Motor neuron (in vitro differentiated cells): ENCODE results near the gene ATP8B3. TPM values are rescaled to one million over a fixed set of nuclear protein-coding genes. Genes with fewer than 3 reads are reported as not detected.

Experiments used
- ATAC-seq, 8 experiments: fragments of 200-7000 bp; cut with Tn5 transposase; replicated peaks in 6 of 8; 2 replicates each; pipeline ENCODE4 v1.8.0; 2021; ENCODE audit warnings: mild to moderate bottlenecking in 8 of 8, moderate library complexity in 8 of 8
- H3K27ac ChIP-seq, 2 donors: fragments of 250-450 bp; sonication (Bioruptor Pico); 2 replicates each; pipeline ENCODE4 v1.9.0; 2021; ENCODE audit warnings: antibody characterized with exemption in 2 of 2, mild to moderate bottlenecking in 2 of 2, moderate library complexity in 1 of 2
- H3K4me1 ChIP-seq, 2 donors: fragments of 250-450 bp; sonication (Bioruptor Pico); replicated peaks in 1 of 2; 2 replicates each; pipeline ENCODE4 v1.6.1; 2021; ENCODE audit warnings: antibody characterized with exemption in 2 of 2, mild to moderate bottlenecking in 2 of 2, moderate library complexity in 1 of 2
- H3K4me3 ChIP-seq, 5 donors: fragments of 250-450 bp; sonication (Bioruptor Pico); 2 replicates each; pipeline ENCODE4 v1.9.0; 2021; ENCODE audit warnings: antibody characterized with exemption in 5 of 5, mild to moderate bottlenecking in 5 of 5, moderate library complexity in 4 of 5
- WGBS, 10 experiments: fragments of 450-650 bp; shearing (Covaris generic); methylation state at CpG; one replicate each; pipeline ENCODE4 v1.0.0; 2022; 5-methylcytosine and 5-hydroxymethylcytosine counted together
- in situ Hi-C, 9 experiments: fragments of 400-800 bp; cut with MboI; loops; one replicate each; pipeline ENCODE4 v1.15.0; 2021; ENCODE audit warnings: low sequenced_read_pairs in 9 of 9, low pct_unique_long_range_greater_than_20kb in 2 of 9; ENCODE audit not compliant: unreplicated experiment in 9 of 9
- total RNA-seq, 8 experiments: library from RNA; unstranded; fragments of 300-600 nt; gene quantifications; 2 replicates each; pipeline versions ENCODE4 v1.2.3 to v1.2.4, GENCODE V29; 2022

The ATP8B3 gene
- total RNA-seq, 8 experiments from 2014 or later = 0.32 to 2.3 (median 0.78) TPM

- WGBS, 10 experiments = 0 to 20% (median 1%) methylated on average over 1 to 6 of the region's 13 CpGs; no CpG with 5 or more reads in 6 of the 10 experiments
- peak overlapping the region; percentile 91 for H3K27ac ChIP-seq
- ATAC-seq = peak in 7 of 8 experiments; percentile 0 to 14 (median 2)
- H3K4me1 ChIP-seq = peaks cover 65 to 81% of the 10 kb centered on the region in 2 donors
- peak overlapping the region in 3 of 5 donors; percentile 24 to 30 (median 25) for H3K4me3 ChIP-seq
- in situ Hi-C loops = no loop called here
Observed at GRCh38 chr19:1855828-1856255, 43.8 kb upstream of the ATP8B3 start.

GRCh38 chr19:1855040-1855827 lies 43.2 kb upstream of the ATP8B3 start:
- Histone ChIP-seq H3K4me3 (peak overlapping the region in 4 of 5 donors; percentile 4 to 30 (median 24)), H3K4me1 (peaks cover 60 to 75% of the 10 kb centered on the region in 2 donors), H3K27ac (peak overlapping the region; percentile 91)
- peak; percentile 55 to 78 (median 68) for ATAC-seq
- in situ Hi-C loops = no loop called here
- WGBS, 10 experiments = 0% methylated on average over 1 of the region's 33 CpGs; no CpG with 5 or more reads in 6 of the 10 experiments

GRCh38 chr19:1854542-1855039 lies 42.5 kb upstream of the ATP8B3 start:
- in situ Hi-C loops = no loop called here
- peak overlapping the region in 2 of 5 donors; percentile 22 to 30 for H3K4me3 ChIP-seq

GRCh38 chr19:1854039-1854541 lies 42.0 kb upstream of the ATP8B3 start:
- no peak for ATAC-seq
- no CpG with 5 or more reads among the region's 16 CpGs for WGBS, 10 experiments
- peak overlapping the region; percentile 75 to 86 for H3K27ac ChIP-seq
- in situ Hi-C loops = no loop called here
- H3K4me1 ChIP-seq = peaks cover 49 to 66% of the 10 kb centered on the region in 2 donors
- no peak overlapping the region for H3K4me3 ChIP-seq

More at GRCh38 chr19:1854542-1855039, 42.5 kb upstream of the ATP8B3 start:
- peak in 1 of 8 experiments; percentile 1 for ATAC-seq
- 0 to 54% (median 4%) methylated on average over 2 to 5 of the region's 37 CpGs; no CpG with 5 or more reads in 7 of the 10 experiments for WGBS, 10 experiments
- peaks cover 54 to 71% of the 10 kb centered on the region in 2 donors for H3K4me1 ChIP-seq
- peak overlapping the region; percentile 75 to 86 for H3K27ac ChIP-seq

- in situ Hi-C loops = no loop called here
- ATAC-seq = peak in 3 of 8 experiments; percentile 0 to 21 (median 1)
- Histone ChIP-seq H3K4me1 (peaks cover 48 to 59% of the 10 kb centered on the region in 2 donors), H3K27ac (no peak overlapping the region), H3K4me3 (no peak overlapping the region)
- 0 to 60% (median 18%) methylated on average over 1 to 3 of the region's 27 CpGs; no CpG with 5 or more reads in 7 of the 10 experiments for WGBS, 10 experiments
Observed at GRCh38 chr19:1853295-1854038, 41.4 kb upstream of the ATP8B3 start.

- ATAC-seq = no peak
- H3K27ac ChIP-seq = peak overlapping the region in 1 of 2 donors; percentile 22
- in situ Hi-C loops = no loop called here
- 80% methylated on average over 8 of the region's 9 CpGs; no CpG with 5 or more reads in 9 of the 10 experiments for WGBS, 10 experiments
- no peak overlapping the region for H3K4me3 ChIP-seq
- H3K4me1 ChIP-seq = peaks cover 44 to 51% of the 10 kb centered on the region in 2 donors
Observed at GRCh38 chr19:1852581-1853128, 40.6 kb upstream of the ATP8B3 start.

- peaks cover 42 to 51% of the 10 kb centered on the region in 2 donors for H3K4me1 ChIP-seq
- 20 to 93% (median 50%) methylated on average over 1 to 9 of the region's 66 CpGs; no CpG with 5 or more reads in 7 of the 10 experiments for WGBS, 10 experiments
- peak in 4 of 8 experiments; percentile 0 to 4 (median 2) for ATAC-seq
- H3K27ac ChIP-seq = peak overlapping the region in 1 of 2 donors; percentile 22
- in situ Hi-C loops = no loop called here
- peak overlapping the region in 2 of 5 donors; percentile 10 to 16 for H3K4me3 ChIP-seq
Observed at GRCh38 chr19:1851654-1852580, 39.8 kb upstream of the ATP8B3 start.

GRCh38 chr19:1850809-1851653 lies 39.0 kb upstream of the ATP8B3 start:
- peaks cover 36 to 49% of the 10 kb centered on the region in 2 donors for H3K4me1 ChIP-seq
- peak overlapping the region in 1 of 2 donors; percentile 22 for H3K27ac ChIP-seq
- in situ Hi-C loops = no loop called here
- 80 to 100% (median 100%) methylated on average over 1 to 4 of the region's 31 CpGs; no CpG with 5 or more reads in 4 of the 10 experiments for WGBS, 10 experiments
- no peak for ATAC-seq
- no peak overlapping the region for H3K4me3 ChIP-seq

- ATAC-seq = no peak
- Histone ChIP-seq H3K27ac (no peak overlapping the region), H3K4me1 (peaks cover 28 to 40% of the 10 kb centered on the region in 2 donors), H3K4me3 (no peak overlapping the region)
- 60 to 100% (median 75%) methylated on average over 1 to 8 of the region's 10 CpGs; no CpG with 5 or more reads in 2 of the 10 experiments for WGBS, 10 experiments
- in situ Hi-C loops = no loop called here
Observed at GRCh38 chr19:1849886-1850398, 37.9 kb upstream of the ATP8B3 start.

- ATAC-seq = no peak
- WGBS, 10 experiments = 0 to 82% (median 53%) methylated on average over 1 to 4 of the region's 5 CpGs; no CpG with 5 or more reads in 4 of the 10 experiments
- Histone ChIP-seq H3K4me3 (no peak overlapping the region), H3K4me1 (peaks cover 19 to 32% of the 10 kb centered on the region in 2 donors), H3K27ac (no peak overlapping the region)
- in situ Hi-C loops = no loop called here
Observed at GRCh38 chr19:1849132-1849474, 37.0 kb upstream of the ATP8B3 start.
